ENCODE measurements around the gene ZNF180.

ZNF180 gene

GRCh38 chr19:44447916-44448674, 52.2 kb downstream of the ZNF180 start, which contains the start of gene ZNF229:
TSS of gene ZNF229 (minus strand) at chr19:44448472. CDS start at chr19:44442847, 5,625 bp downstream.
- TF ChIP-seq, protein P1, sequence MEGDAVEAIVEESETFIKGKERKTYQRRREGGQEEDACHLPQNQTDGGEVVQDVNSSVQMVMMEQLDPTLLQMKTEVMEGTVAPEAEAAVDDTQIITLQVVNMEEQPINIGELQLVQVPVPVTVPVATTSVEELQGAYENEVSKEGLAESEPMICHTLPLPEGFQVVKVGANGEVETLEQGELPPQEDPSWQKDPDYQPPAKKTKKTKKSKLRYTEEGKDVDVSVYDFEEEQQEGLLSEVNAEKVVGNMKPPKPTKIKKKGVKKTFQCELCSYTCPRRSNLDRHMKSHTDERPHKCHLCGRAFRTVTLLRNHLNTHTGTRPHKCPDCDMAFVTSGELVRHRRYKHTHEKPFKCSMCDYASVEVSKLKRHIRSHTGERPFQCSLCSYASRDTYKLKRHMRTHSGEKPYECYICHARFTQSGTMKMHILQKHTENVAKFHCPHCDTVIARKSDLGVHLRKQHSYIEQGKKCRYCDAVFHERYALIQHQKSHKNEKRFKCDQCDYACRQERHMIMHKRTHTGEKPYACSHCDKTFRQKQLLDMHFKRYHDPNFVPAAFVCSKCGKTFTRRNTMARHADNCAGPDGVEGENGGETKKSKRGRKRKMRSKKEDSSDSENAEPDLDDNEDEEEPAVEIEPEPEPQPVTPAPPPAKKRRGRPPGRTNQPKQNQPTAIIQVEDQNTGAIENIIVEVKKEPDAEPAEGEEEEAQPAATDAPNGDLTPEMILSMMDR (IDR thresholded peaks at IDR 0.05; ENCODE audit: low read depth, low read length): no peak
- DNase-seq: peak; percentile 91
- H3K4me1 ChIP-seq: no peaks in the 10 kb centered on the region
- H3K9me3 ChIP-seq: no peaks in the 10 kb centered on the region
- H3K36me3 ChIP-seq: no peaks in the 10 kb centered on the region
- H3K4me3 ChIP-seq (ENCODE audit: low read depth, low read length): peak within 1 kb of the TSS; percentile 87
- H3K27me3 ChIP-seq: peaks cover 4% of the 10 kb centered on the region; the same call in 1 of the 2 replicates

GRCh38 chr19:44438441-44438840, 61.9 kb downstream of the ZNF180 start:
- no peak for DNase-seq
- H3K27me3 ChIP-seq: no peaks in the 10 kb centered on the region
- H3K4me1 ChIP-seq: no peaks in the 10 kb centered on the region
- no peak overlapping the region for H3K4me3 ChIP-seq (ENCODE audit: low read depth, low read length)
- H3K9me3 ChIP-seq: no peaks in the 10 kb centered on the region; the same call in 1 of the 2 replicates
- no peaks in the 10 kb centered on the region for H3K36me3 ChIP-seq
- TF ChIP-seq, protein P1 (IDR thresholded peaks at IDR 0.05; ENCODE audit: low read depth, low read length): no peak

DNA sequence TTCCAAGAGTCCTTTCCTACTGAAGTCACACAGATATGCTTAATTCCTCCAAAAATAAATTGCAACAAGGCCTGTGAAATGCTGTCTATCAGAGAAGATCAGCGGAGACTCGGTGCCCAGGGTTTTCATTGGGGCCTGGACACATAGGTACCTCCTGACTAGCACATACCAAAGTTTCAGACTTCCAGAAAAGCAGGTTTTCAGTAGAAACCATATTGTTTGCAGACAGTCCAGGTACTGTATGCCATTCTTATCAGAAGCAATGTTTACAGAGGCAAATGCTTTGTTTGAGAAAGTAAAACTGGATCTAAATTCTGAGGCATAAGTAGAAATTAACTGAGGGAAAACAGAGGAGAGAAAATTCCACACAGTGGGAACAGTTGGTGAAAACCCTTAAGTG, 64.9 kb downstream of the ZNF180 start:
- no peak for DNase-seq
- TF ChIP-seq, protein P1 (IDR thresholded peaks at IDR 0.05; ENCODE audit: low read depth, low read length): no peak
- no peaks in the 10 kb centered on the region for H3K36me3 ChIP-seq
- H3K9me3 ChIP-seq: no peaks in the 10 kb centered on the region; the same call in 1 of the 2 replicates
- no peaks in the 10 kb centered on the region for H3K4me1 ChIP-seq
- H3K27me3 ChIP-seq: no peaks in the 10 kb centered on the region
- H3K4me3 ChIP-seq (ENCODE audit: low read depth, low read length): no peak overlapping the region

- Histone ChIP-seq H3K36me3 (no peaks in the 10 kb centered on the region), H3K4me1 (no peaks in the 10 kb centered on the region), H3K4me3 (ENCODE audit: low read depth, low read length) (no peak overlapping the region), H3K27me3 (no peaks in the 10 kb centered on the region), H3K9me3 (peaks cover 8% of the 10 kb centered on the region)
- TF ChIP-seq, protein P1 (IDR thresholded peaks at IDR 0.05; ENCODE audit: low read depth, low read length): no peak
- no peak for DNase-seq
Observed at GRCh38 chr19:44430956-44431355, 69.4 kb downstream of the ZNF180 start.

Data from BE2C (cell line).